Measurements from ENCODE around the gene ROMO1.

- no peak for TF ChIP-seq CTCF (IDR thresholded peaks at IDR 0.05; ENCODE audit: low read depth, low read length)
- TF ChIP-seq EZH2phosphoT487 (IDR thresholded peaks at IDR 0.05; ENCODE audit: low read depth) = no peak
These were observed 3.2 kb upstream of the ROMO1 start for GRCh38 chr20:35695978-35696377.
